NCI-H1436 treated with DMSO at 0.1 percent for 48 hours (cell line): ENCODE data around the gene KLHL26.
"Not testable (repeated sequence)": the region's sequence is repeated elsewhere in the genome, so short reads cannot be mapped to it uniquely, and the experiment has no call there.

ENCODE experiments used
- DNase-seq: peaks from one replicate; lab custom pipeline; 2025; lab: John Stamatoyannopoulos, UW

The KLHL26 gene

DNA sequence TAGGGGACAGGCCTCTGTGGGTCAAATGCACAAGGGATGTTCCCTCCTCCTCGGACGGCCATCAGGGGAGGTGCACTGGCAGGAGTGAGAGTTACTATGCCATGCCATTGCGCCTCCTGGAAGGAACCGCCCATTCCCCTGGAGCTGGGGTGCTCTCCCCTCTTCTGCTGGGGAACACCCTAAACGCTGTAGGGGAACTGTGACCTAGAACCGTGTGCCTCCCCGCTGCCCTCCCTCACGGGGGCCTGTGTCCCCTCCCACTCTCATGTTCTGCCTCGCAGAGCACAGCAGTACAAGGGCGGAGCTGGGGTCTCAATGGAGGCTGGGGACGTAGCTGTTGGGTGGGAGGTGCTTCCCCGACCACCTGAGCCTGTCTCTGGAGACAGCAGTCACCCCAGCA is 29.5 kb downstream of the KLHL26 start:
- DNase-seq: no peak

DNA sequence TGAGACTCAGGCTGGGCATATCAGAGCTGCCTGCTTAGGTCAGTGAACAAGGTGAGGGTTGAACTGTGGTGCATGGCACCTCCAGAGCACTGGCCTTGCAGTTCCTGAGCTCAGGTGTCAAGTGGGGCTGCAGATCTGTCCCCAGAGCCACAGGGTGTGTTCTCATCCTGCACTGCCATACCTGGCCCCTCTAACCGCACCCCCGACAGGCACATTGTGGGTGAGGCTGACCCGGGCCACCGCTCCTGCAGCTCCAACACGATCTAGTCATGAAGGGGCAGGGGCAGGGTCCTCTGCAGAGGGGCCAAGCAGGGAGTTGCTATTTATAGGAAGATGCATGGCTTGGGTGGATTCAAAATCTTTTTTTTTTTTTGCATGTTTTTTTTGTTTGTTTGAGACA is 30.0 kb downstream of the KLHL26 start:
- DNase-seq: no peak

DNA sequence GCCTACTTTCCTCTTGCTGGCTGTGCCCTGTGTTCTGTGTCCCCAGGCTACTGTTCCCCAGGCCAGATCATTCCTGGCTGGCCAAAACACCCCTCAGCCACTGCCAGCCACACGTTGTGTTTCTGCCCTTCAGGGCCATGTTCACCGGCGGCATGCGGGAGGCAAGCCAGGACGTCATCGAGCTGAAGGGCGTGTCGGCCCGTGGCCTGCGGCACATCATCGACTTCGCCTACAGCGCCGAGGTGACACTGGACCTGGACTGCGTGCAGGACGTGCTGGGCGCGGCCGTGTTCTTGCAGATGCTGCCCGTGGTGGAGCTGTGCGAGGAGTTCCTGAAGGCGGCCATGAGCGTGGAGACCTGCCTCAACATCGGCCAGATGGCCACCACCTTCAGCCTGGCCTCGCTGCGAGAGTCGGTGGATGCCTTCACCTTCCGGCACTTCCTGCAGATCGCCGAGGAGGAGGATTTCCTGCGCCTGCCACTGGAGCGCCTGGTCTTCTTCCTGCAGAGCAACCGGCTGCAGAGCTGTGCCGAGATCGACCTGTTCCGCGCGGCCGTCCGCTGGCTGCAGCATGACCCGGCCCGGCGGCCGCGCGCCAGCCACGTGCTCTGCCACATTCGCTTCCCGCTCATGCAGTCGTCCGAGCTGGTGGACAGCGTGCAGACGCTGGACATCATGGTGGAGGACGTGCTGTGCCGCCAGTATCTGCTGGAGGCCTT is 30.9 kb downstream of the KLHL26 start:
- no peak for DNase-seq

DNA sequence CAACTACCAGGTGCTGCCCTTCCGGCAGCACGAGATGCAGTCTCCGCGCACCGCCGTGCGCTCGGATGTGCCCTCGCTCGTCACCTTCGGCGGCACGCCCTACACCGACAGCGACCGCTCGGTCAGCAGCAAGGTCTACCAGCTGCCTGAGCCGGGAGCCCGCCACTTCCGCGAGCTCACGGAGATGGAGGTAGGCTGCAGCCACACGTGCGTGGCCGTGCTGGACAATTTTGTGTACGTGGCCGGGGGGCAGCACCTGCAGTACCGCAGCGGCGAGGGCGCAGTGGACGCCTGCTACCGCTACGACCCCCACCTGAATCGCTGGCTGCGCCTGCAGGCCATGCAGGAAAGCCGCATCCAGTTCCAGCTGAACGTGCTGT is 31.4 kb downstream of the KLHL26 start:
- no peak for DNase-seq

DNA sequence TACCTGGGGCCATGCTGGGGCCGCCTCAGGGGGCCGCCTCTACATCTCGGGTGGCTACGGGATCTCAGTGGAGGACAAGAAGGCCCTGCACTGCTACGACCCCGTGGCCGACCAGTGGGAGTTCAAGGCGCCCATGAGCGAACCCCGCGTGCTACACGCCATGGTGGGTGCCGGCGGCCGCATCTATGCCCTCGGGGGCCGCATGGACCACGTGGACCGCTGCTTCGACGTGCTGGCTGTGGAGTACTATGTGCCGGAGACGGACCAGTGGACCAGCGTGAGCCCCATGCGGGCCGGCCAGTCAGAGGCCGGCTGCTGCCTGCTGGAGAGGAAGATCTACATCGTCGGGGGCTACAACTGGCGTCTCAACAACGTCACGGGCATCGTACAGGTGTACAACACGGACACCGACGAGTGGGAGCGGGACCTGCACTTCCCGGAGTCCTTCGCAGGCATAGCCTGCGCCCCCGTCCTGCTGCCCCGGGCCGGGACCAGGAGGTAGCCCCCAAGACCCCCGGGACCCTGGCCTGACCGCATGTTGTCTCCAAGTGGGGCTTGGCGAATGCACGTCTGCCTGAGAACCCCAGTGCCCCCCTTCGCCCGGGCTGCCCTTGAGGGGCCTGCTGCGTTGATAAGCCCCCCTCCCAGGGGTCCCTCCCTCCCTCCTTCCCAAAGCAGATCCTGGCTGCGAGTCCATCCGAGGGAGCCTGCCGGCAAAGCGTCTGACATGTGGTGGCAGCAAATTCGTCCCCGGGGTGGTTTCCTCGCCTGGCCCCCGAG is 32.1 kb downstream of the KLHL26 start:
- DNase-seq: no peak

DNA sequence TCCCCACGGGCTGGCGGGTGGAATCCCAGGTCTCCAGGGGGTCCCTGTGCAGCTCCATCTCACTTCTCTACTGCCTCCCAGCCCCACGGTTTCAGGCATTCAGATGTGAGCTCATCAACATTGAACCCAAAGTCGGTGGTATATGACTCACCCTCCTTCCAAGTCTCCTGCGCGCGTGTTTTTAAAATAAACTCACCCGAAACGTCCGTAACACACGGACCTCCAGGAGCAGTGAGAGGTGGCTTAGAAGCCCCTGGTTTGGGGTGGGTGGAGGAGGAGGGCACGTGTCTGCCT is 32.6 kb downstream of the KLHL26 start:
- DNase-seq: no peak

DNA sequence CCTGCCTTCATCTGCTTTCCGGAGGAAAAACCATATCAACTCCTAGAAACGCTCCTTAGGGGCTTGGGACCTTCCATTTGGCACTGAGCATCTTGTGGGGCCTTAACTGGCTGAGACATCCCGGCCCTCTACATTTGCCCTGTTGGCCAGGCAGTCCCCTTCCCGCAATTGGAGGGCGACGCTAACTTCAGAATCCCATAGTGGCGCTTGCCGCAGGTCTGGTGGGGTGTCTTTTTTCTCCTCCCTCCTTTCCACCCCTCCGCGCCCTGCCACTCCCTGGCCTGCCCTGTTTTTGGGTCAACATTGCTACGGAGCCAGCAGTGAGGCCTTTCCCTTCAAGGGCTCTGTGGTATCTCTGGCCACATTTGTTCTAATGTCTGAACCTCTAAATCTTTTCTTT is 33.1 kb downstream of the KLHL26 start:
- DNase-seq: no peak

DNA sequence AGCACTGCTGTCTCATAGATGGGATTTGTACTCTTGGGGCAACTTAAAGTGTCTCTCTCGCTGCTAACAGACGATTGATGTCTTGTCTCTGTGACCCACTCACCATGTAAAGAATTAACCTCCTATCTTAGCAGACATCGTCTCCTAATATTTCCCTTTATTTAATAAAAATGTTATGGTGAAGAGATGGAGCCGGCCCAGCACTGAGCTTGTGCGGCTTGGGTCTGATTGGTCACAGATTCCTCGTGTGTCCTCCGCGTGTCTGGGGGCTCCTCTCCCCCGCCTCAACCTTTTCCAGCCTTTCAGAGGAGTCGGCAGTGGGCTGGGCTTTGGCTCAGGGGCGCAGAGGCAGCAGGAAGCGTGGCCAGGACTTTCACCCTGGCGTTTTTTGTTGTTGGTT is 33.5 kb downstream of the KLHL26 start:
- no peak for DNase-seq

DNA sequence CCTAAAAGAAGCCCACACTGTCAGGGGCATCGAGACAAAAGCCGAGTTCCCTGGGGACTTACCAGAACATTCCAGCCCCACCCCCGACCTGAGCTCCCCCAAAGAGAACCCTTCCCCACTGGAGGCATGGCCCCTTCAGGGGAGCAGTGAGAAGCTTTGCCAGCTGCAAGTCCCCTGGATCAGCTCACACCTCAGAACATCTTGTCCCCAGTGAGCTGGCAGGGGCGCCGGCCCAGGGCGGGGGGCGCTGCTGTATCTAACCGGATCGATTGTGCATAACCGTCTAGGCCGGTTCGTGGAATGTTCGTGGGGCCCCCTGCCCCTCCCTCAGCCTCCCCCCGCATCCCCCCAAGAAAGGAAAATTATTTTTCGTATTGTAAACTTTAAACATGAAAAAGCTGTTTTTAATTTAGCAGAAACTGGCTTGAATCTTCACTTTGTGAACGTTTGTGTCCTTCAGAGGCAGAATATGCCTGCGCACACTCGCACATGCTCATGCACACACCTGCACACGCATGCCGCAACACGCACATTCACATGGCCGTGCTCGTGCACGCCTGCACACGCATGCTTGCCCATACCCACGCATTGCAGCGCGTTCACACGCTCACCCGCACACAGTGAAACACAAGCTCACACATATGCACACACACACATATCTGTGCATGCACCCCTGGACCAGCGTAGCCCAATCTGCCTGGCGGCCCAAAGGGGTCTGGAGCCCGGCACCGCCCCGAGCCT is 34.6 kb downstream of the KLHL26 start:
- no peak for DNase-seq

DNA sequence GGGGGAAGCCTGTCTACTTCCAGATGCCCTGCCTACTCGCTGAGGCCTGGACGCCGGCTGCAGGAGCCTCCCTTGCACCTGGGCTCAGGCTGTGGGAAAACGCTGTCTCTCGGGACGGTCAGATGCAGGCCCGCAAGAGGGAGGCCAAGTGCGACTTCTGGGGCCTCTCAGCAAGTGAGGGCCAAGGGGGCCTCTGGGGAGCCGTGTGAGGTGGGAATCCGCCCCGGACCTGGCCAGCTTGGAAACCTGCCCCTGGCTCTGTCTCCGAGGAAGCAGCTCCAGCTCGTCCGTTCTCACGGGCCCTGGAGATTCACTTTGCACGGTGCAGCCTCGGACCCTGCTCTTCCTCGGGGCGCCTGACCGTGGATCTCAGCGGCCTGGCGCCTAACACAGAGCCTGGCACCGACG is 35.2 kb downstream of the KLHL26 start:
- no peak for DNase-seq

DNA sequence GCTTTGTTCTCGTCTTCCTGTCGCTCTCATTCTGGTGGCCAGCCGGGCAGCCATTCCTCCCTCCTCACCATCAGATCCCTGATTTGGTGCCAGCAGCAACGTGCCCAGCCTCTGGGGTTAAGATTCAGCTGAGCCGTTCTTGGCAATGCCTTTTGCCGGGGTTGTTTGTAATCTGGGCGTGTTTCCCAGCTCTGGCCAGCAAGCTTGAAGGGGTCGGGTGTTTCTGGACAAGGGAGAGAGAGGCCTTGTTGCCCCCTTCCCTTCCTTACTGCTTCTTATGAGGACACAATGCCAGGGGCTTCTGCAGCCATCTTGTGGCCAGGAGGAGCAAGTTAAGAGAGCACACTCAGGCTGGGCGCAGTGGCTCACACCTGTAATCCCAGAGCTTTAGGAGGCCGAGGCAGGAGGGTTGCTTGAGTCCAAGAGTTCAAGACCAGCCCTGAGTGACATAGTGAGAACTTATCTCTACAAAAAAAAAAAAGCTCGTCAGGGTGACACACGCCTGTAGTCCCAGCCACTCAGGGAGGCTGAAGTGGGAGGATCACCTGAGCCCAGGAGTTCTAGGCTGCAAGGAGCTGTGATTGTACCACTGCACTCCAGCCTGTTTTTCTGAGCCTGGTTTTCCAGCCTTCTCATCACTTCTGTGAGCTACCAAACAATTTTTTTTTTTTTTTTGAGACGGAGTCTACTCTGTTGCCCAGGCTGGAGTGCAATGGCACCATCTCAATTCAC is 35.9 kb downstream of the KLHL26 start:
- no peak for DNase-seq

DNA sequence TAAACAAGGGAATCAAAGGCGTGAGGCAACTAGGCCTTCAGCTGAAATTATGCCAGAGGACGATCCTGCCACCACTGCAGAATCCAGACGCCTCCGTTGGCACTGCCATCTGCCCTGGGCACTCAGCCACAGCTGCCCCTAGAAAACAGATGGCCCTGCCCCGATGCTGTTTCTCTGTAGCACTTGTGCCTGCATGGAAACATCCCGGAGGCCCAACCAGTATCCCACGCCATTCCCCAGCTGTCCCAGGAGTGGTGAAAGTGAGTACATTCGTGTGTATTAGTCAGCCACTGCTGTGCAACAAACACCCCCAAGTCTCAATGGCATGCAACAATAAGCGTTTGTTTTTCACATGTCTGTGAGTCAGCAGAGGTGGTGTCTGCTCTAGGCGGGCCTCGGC is 37.8 kb downstream of the KLHL26 start:
- no peak for DNase-seq

DNA sequence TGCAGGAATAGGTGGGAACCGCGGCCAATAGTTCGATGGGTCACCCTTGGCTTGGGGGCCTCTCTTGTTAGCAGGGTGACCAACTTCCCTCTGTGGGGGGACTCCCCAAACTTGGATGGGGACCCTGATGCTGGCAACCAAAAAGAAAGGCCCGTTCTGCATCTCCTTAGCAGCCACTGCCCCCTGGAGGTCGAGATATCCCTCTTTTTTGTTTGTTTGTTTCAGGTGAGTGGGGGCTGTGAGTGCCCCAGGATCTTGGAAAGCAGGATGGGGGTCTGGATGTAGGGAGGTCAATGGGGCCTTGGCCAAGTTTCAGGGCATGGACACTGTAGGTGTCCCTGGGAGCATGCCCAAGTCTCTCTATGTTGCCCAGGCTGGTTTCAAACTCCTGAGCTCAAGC is 39.0 kb downstream of the KLHL26 start:
- DNase-seq: no peak

DNA sequence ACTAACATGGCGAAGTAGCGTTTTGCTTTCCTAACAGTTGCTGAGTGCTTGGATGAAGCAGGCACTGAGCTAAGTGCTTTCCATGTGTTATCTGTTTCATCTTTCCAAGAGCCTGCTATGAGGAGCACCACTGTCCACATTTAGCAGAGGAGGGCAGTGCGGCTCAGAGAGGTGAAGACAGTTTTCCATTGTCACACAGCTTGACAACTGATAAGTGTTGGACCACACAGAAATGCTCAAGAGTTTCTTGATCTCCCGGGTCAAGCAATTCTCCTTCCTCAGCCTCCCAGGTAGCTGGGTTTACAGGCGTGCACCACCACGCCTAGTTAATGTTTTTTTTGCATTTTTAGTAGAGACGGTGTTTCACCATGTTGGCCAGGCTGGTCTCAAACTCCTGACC is 39.9 kb downstream of the KLHL26 start:
- DNase-seq: no peak

DNA sequence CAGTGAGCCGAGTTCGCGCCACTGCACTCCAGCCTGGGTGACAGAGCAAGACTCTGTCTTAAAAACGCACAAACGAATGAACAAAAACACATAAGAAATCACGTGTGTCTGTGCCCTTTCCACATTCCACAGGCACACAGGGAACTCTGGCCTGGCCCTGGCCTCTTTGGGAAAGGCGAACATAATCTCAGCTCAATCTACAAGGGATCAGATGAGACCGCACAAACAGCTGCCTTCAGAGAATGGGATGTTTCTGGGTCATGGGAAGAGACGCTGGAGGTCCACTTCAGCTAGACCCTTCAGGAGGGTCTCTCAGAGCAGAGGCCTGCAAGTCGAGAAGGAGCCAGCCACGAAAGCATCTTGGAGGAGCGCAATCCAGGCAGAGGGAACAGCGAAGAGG is 40.3 kb downstream of the KLHL26 start:
- DNase-seq: no peak

DNA sequence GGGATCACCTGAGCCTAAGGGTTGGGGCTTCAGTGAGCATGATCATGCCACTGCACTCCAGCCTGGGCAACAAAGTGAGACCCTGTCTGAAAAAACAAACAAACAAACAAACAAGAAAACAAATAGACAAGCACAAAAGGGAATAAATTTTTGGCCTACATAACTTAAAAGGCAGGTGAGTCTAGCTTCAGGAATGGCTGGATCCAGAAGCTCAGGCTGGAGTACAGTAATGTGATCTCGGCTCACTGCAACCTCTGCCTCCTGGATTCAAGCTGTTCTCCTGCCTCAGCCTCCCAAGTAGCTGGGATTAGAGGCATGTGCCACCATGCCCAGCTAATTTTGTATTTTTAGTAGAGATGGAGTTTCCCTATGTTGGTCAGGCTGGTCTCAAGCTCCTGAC is 43.3 kb downstream of the KLHL26 start:
- not testable (repeated sequence) for DNase-seq

DNA sequence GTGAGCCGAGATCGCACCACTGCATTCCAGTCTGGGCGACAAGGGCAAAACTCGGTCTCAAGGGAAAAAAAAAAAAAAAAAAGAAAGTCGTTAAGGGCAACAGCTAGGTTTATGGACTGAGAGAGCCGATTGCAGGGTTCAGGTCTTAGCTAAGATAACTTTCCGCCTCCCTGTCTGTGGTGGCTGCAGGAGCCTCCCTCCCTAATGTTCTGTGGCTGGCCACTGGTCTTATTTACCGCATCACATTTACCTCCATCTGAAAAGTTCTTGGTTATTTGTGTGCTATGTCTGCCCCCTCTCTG is 45.9 kb downstream of the KLHL26 start:
- no peak for DNase-seq

DNA sequence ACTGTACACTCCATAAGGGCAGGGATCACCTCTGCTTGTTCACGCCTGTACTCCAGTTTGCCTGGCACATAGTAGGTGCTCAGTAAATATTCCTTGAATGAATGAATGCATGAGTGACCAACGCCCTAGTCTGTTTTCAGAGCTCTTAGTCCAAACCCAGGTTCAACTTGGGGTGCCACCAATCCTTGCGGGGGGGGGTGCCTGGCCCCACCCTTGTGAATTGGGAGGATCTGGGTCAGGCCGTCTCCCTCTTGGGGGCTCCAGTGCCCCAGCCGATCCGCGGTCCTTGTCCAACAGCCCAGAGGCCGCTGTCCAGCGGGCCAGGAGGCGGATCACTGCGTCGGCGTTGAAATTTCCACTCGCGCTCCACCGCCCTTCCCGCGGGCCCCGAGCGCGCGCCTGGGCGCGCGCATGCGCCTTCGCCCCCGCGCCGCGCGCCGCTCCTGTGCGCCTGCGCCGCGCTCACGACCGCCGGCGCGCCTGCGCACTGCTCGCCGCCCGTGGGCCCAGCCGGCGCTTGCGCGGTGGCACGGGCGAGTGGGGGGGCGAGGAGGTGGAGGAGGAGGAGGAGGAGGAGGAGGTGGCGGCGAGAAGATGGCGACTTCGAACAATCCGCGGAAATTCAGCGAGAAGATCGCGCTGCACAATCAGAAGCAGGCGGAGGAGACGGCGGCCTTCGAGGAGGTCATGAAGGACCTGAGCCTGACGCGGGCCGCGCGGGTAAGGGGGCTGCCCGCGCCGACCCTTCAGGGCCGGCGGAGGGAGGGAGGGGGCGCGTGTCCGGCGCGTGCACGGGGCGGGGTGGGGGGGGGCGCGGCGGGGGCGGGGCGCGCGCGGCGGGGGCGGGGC is 46.5 kb downstream of the KLHL26 start, which contains the start of gene CRTC1:
Gene CRTC1 (plus strand): TSS at position 572 of the 849 bp plus-strand sequence. CDS start 23 bp downstream, at position 595.
- DNase-seq: peak; percentile 11

DNA sequence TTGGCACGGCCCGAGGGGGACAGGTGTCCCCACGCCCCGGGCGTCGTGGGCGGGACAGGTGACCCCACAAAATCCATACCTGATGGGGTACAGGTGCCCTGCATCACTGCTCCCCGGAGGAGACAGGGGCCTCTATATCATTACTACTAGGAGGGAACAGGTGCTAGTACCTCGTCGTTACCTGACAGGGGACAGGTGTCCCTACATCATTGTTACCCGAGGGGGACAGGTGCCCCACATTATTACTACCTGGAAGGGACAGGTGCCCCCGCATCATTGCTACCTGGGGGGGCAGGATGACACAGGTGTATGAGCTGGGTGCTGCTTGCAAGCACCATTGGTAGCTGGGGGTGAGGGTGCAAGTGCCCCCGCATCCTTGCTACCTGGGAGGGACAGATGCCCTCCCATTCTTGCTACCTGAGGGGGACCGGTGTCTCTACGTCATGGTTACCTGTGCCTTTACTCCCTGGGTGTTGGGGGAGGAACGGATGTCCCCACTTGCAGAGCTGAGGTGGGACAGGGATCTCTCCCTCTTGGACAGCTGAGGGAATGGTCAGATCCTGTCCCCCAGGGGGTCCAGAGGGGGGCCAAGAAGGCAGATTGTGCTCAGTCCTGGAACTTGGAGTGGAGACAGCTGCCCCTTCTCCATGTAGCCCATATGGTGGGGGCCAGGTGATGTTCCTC is 47.3 kb downstream of the KLHL26 start:
- DNase-seq: no peak

DNA sequence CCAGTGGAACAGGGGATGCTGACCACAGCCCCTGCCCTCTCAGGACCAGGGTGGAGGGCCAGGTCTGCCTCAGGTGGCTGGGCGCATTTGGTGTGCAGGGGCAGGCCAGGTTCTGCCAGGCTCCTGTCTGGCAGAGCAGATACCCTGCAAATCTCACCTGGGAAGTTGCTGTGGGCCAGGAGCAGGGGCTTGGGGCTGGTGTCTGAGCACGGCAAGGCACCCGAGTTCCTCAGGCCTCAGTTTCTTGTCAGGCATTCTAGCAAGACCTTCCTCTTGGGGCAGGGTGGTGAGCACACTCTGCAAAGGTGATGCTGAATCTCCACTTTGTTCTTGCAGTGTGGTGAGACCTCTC is 47.8 kb downstream of the KLHL26 start:
- DNase-seq: no peak

DNA sequence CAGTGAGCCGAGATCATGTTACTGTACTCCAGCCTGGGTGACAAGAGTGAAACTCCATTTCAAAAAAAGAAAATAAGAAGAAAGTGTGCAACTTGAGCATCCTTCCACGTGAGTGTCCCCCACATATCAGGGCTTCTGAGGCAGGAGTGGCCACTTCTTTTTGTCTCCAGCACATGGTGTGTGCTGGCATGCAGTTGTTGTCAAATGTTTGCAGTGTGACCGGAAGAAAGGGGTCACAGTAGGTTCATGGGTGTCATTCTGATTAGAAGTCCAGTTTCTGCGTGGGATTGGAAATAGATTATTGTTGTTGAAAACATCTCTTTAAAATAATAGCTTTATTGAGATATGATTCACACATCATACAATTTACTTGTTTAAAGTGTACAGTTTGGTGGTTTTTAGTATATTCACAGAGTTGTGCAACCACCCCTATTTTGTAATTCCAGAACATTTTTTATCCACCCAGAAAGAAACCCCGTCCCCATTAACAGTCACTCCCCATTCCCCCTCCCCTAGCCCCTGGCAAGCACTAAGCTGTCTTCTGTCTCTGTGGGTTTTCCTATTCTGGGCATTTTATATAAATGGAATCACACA is 48.9 kb downstream of the KLHL26 start:
- no peak for DNase-seq
